NT2/D1 (cell line): ENCODE data around the gene CLSTN3.

Experiments used
- SUZ12 ChIP-seq: IDR thresholded peaks from 2 replicates; pipeline ENCODE4 v1.6.1; 2011; ENCODE audit not compliant: insufficient read length, insufficient read depth; ENCODE audit errors: extremely low read depth
- YY1 ChIP-seq: IDR thresholded peaks from 2 replicates; pipeline ENCODE4 v1.6.1; 2011; ENCODE audit not compliant: insufficient read length, insufficient read depth

DNA sequence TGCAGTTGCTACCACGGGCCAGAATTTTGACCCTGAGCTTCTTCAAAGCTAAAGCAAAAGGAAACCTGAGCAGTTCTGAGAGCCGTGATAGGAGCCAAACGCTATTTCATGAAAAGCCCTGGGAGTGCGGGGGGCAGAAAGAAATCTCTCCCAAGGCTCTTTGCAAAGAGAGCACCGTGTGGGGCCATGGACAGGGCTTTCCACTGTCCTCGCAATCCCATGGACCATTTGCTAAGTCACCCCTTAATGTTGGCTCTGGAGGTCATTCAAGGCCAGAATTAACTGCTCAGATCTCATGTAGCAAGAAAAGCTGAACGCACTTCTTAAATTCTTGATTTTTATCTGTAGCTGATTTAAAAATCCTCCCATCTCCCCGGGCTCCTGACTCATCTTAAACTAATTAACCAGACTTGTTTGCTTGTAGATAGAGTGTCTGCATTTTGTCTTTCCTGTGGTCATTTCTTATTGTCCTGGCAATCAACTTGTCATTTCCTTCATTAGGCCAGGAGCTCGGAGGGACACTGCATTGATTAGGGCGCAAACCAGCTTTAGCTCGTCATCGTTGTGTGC lies 24.8 kb downstream of the CLSTN3 start:
- TF ChIP-seq YY1 (no peak), SUZ12 (no peak)
